ENCODE data around the gene NUFIP1.
"Not testable (repeated sequence)": the region's sequence is repeated elsewhere in the genome, so short reads cannot be mapped to it uniquely, and the experiment has no call there.

Gene NUFIP1

DNA sequence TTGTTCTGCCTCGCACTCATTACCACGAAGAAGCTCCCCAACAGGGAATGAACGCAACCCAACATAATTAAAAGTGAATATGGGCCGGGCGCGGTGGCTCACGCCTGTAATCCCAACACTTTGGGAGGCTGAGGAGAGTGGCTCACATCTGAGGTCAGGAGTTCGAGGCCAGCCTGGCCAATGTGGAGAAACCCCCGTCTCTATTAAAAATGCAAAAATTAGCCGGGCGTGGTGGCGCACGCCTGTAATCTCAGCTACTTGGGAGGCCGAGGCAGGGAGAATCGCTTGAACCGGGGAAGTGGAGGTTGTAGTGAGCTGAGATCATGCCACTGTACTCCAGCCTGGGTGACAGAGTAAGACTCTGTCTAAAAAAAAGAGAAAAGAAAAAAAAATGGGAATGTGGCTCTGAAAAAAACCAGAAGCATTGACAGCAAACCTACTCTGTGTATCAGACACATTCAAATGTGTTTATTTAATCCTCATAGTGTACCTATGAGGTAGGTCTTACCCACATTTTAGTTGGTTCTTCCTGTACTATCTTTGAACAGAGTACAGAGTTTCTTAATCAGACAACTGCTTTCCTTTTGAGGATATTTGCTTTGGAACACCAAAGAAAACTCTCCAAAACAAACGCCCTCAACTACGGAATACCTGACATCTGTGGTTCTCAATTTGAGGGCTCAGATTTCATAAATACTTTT, 70.0 kb downstream of the NUFIP1 start:
- no peak for DNase-seq (ENCODE audit: low read depth)

DNA sequence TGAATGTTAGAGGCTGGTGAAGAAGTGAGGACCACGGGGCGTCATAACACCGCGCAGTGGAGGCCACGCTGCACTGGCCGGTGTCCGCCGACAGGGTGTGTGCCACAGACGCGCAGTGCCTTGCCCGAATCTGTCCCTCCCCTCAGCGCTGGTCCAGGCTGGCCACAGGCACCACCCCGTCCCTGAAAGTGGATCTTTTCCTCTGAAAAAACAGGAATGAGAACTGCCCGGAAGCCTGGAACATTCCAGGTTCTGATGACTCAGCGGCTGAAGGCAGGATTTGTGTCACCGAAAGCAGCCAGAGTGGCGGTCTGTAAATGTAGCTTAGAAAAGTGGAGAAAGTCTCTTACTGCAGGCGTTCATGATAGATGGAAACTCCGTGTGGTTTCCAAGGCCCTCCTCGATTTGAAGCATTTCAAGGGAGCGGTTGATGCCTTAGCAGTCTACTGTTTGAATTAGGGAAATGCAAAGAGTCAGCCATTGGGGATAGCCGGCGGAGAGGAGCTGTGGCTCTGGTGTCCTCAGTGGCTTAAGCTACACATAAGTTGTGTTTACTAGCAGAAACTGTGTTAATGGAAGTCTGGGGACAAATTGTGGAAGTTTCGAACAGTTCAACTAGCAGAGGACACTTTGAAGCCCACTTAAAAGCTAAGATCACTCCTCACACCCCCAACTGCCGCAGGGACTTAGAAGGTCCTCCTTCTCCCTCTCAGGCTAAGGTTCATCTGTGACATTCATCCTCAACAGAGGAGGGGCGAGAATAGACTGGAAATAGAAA, 70.8 kb downstream of the NUFIP1 start:
- peak; percentile 67 for DNase-seq (ENCODE audit: low read depth)

DNA sequence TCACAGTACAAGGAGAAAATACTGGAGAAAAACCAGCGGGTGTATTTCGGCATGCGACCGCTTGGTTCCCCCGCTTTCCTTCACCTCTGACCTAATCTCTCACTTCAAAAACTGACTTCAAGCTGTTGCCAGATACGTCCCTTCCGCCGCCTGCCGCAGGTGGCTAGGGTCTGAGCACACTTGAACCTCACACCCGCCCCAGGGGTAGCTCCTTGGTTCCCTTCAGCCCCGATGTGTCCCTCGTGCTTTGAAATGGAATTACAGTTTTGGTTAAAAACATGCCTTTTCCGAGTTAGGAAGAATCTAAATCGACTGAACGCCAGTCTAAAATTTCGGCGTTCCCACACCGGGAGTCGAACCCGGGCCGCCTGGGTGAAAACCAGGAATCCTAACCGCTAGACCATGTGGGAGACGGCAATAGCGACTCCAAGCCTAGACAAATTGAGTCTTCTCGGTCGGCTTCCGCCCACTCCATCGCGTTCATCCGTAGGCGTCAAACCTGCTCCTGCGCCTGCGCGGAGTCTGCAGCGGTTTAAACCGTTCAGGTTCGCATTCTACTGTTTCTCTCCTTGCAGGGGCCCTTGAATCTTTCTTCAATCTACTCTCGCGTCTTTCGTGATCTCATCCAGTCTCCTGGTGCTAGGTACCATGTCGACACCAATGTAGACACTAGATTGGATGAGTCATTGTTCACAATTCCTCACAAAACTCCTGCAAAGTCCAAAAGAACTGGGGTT, 71.5 kb downstream of the NUFIP1 start:
- peak; percentile 97 for DNase-seq (ENCODE audit: low read depth)

DNA sequence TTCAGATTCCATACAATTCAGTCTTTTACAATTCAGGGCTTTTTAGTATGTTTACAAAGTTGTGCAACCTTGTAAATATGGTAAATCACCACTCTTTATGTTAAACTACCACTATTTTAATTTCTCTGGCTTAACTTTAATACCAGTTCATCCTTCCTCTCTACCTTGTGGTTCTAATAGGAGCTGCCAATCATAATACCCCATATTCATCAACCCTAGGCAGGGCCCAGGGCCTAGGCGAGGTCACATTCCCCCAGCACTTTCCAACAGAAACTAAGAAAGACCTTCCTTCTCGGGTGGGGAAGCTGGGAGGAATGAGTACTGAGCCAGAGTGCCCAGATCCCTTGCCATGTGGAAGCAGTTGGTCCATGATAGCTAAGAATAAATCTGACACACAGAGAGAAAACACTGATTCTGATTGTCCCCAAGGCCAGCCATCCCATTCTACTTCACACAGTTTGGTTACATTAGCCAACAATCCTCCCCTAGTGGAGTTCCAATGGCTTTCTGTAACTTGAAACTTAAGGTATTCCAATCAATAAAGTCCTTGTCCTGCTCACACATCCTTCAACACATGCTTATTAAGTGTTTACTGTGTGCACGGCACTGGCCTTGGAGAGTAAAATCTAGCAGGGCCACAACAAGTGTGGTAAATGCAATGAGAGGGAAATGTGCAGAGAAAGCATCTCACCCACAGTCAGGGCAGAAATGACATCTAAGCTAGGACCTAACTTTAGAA, 76.8 kb downstream of the NUFIP1 start:
- no peak for DNase-seq (ENCODE audit: low read depth)

DNA sequence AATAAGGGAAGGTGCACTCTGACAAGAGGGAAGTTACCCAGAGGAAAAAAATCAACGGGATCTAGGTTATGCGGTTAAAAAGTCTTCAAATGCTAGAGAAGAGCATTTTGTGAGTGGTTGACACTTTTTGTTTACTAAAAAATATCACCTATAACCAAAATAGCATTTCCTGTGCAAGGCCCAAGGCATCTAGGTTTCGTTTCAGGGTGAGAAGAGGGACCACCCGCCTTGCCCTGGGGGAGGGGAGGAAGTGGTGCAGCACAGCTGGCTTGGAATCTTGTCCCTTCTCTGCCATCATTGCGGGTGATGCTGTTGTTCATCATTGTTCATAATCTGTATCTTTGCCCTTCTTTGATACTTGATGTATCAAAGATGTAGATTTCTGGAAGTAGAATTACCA, 80.6 kb downstream of the NUFIP1 start:
- no peak for DNase-seq (ENCODE audit: low read depth)

DNA sequence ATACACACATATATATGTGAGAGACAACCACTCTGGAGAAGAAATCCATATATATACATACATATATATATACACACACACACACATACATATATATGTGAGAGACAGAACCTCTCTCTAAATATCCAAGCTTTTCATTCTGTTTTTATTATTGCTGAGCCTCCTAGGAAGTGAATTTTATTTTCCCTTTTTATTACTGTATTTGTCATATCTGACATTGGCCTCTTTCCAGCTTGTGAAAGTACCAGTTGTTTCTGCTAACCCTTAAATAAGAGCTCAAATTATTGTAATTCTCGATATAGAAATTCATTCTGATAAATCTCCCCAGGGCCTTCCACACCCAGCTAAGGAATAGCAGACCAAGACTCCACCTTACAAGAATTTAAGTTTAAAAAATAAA, 81.0 kb downstream of the NUFIP1 start:
- DNase-seq (ENCODE audit: low read depth): no peak

DNA sequence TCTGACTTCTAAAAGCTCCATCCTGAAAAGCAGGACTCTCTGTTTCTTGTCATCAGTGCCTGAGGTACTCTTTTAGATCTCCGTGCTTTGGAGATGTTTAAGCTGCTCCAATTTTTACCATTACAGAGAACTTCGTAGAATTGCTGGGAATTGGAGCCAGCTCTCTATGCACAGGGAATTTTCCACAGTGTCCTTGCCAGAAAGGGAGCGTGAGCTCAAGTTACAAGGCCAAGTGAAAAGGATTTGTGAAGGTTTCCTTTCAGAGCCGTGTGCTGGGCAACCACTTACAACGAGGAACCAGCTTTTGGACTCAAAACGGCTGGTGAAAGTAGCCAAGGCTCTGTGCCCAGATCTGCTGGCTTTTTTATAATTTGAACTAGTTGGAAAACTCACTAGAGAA, 82.6 kb downstream of the NUFIP1 start:
- DNase-seq (ENCODE audit: low read depth): no peak

DNA sequence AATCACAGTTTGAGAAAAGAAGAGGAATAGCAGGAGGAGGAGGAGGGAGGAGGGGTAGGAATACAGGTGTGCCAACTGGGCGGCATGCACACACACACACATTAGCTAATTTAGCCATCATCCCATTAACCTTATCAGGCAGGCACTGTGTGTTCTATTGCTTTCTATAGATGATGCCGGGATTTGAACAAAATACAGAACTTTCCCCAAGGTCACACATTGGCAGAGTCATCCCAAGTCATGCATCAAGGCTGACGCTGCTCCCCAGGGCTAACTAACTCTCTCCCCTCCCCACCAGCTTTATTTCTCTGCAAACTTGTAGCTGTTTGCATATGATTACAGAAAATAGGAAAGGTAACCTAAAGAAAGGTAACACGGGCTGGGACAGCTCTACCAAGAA, 83.0 kb downstream of the NUFIP1 start:
- DNase-seq (ENCODE audit: low read depth): no peak

DNA sequence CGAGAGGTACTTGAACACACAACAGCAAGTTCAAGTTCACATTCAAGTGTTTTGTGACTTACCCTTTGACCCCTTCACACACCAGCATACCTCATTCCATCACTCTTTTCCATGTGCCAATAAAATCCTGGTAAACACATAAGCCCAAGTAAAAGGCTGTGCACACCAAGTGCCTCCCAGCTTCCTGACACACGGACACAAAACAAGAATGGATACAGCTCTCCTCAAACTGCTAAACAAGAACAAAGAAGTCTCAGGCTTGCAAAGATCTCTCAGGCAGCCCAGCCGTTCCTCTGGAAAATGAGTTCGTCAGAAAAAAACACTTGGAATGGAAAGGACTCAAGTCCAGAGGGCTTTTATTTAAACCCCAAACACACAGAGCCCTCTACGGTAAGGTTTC, 83.7 kb downstream of the NUFIP1 start:
- DNase-seq (ENCODE audit: low read depth): no peak

DNA sequence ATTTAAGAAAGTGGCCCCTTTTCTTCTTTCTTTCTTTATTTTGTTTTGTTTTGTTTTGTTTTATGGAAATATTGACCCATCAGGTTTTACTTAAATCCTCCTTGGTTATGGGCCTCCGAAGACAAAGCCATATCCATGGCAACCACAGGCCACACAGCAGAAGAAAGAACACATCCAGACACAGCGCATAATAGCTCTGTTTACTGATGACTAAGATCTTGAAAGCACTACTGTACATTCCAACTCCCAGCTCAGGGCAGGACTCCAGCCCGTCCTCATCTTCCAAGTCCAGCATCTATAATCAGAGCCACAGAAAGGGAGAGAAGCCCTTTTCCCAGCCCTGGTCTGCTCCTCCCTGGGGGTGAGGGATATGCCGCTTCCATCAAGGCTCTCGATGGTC, 84.3 kb downstream of the NUFIP1 start:
- no peak for DNase-seq (ENCODE audit: low read depth)

DNA sequence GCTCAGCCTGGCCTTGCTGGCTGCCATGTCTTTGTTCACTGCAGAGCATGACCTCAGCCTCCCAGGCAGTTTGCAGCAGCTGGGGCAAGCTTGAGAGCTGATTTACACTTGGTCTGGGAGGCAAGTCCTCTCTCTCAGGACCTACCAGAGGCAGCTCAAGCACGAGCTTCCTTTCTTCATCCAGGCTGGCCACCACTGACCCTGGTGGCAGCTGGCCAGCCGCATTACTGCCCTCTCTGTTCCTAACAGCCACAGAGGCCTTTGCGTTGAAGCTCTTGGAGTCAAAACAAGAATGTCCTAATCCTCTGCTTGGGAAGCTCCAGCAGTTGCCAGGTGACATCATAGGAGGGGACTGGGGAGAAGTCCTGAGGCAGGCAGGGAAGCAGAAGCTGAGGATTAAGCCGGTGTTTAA, 85.7 kb downstream of the NUFIP1 start:
- DNase-seq (ENCODE audit: low read depth): no peak

DNA sequence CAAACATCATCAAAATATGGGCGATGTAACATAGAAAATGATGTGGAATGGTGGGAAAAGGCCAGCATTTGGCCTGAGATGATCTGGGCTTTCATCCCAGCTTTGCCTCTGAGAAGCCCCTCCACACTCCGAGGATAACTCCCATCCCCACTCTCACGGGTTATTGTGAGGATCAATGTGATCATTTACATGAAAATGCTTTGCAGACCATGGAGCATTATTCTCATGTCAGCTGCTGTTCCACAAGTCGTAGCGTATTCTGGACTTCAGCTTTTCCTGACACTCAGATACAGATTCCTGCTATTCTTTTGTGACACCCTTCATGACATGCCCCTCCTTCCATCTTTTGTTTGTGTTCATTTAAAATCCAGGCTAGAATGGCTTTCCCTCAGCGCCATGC, 86.5 kb downstream of the NUFIP1 start:
- DNase-seq (ENCODE audit: low read depth): no peak

DNA sequence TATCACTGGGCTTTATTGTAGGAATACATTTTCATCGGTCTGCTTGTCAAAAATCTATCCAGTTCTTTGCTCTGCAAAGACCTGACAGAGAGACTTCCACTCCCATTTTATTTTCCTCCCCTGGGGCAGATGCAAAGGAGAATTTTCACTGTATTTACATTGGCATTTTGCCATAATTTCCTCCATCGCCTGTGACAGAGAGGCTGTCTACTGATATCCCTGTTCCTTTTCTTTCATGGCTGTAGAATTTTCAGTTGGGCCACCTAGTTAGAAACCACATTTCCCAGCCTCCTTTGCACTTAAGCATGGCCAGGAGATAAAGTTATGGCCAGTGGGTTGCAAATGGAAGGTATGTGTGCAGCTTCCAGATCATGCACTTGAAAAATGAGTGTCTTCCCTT, 89.3 kb downstream of the NUFIP1 start:
- no peak for DNase-seq (ENCODE audit: low read depth)

DNA sequence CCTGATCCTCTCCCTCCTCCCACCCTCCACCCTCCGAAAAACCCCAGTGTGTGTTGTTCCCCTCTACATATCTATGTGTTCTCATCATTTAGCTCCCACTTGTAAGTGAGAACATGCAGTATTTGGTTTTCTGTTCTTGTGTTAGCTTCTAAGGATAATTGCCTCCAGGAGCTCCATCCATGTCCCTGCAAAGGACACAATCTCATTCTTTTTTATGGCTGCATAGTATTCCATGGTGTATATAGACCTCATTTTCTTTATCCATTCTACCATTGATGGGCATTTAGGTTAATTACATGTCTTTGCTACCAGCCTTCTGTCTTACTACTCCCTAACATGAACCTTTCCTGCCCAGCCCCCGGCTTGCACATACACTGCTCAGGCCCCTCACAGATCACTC, 91.0 kb downstream of the NUFIP1 start:
- not testable (repeated sequence) for DNase-seq (ENCODE audit: low read depth)

DNA sequence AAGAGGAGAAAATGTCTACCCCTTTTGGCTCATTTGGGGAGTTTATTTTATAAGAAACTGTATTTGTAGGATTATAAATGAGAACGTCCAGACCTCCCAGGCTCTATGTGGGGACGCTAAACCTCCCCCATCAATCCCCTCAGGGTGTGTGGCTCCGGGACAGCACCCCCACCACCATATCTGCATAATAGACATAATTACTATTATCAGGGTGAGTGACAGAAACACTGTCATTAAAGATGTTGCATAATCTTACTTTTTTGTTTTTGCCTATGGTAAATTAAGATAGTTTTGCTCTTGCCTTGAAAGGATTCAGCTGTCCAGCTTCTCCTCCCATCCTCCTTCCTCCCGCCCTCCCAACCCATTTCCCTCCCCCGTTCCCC, 93.3 kb downstream of the NUFIP1 start:
- DNase-seq (ENCODE audit: low read depth): no peak

DNA sequence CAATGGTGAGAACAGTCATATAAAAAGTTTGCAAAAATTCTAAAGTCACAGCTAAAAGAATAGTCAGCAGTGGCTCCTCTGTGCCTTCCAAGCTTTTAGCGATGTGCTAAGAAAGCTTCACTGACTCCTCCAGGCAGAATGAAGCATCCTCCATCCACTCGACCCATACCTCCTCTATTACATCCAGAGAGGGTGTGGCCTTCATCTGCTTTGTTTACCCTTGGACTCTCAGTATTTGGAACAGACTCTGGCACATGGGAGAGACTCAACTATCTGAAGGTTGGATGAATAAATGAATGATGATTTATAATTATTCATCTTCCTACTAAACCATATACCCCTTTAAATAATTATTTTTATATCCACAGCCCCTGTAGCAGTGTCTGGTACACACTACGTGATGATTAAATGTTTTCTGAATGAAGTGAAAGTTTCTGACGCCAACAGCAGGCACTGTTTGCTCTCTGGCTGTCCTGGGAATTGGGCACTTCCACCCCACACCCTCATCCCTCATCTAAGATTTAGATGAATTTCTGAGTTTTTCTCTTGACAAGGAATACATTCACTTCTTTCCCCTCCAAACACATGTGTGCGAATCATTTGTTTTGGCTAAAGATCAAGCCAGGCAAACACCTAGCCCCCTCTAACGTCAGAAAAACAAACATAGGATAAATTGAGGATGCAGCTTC, 93.9 kb downstream of the NUFIP1 start:
- DNase-seq (ENCODE audit: low read depth): no peak

DNA sequence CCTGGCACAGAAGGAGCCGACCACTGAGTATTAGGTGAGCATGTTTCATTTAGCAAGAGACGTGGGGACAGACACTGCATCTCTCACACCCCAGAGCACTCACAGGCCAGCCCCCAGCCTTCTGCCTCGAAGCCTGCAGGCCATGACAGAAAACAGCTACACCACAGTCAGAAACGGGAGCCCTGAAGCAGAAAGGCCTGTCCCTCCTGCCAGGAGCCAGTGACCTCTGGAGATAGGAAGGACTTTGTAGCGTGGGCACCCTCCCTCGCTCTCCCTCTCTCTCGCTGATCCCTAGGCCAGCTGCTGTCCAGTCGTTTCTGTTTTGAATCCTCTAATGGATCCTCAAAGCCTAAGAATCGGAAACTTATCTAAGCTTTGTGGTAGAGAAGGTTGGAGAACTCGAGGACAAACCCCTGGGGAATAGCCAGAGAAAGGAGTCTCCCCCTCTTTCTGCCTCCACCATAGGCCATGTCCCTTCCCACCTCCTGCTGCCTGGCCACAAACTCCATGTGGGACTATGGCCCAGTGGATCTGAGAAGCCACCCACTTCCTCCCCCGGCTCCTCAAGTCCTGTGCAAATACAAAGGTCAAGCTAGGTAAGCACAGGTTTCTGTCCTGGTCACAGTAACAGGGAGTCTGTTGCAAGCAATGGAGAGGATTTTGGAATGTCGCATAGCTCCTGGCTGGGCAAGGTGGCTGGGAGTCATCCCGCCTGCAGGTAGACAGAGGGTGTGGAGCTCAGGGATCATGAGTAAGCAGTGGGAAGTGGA, 95.1 kb downstream of the NUFIP1 start:
- no peak for DNase-seq (ENCODE audit: low read depth)
